Measurements from ENCODE around the gene PSMD8.

- TF ChIP-seq POLR2AphosphoS5 (IDR thresholded peaks at IDR 0.05) (no peak), CTCF (IDR thresholded peaks at IDR 0.05) (no peak), POLR2A (IDR thresholded peaks at IDR 0.05) (no peak)
Measured at GRCh38 chr19:38371081-38371480, 3.3 kb upstream of the PSMD8 start.
